Calu3 (cell line): ENCODE data around the gene RNF214. TPM values are rescaled to one million over a fixed set of nuclear protein-coding genes. Genes with fewer than 3 reads are reported as not detected.

Experiments used
- BruUV-seq: library from RNA; stranded (reverse); fragments of 400-500 nt; replicated peaks from 2 replicates; lab custom pipeline; 2021; lab: Mats Ljungman, UMichigan
- CTCF ChIA-PET: fragments of 300-600 bp; sonication (Branson Sonifier 250); formaldehyde crosslinking; loops from one replicate; lab custom pipeline; 2022; ENCODE audit warnings: antibody characterized with exemption; lab: Charles Lee
- DNase-seq: peaks from one replicate; pipeline ENCODE4 v3.0.0; 2022
- H3K27ac Mint-ChIP-seq: one replicate; pipeline ENCODE4 v1.8.0; 2022; ENCODE audit warnings: mixed read lengths; ENCODE audit not compliant: unreplicated experiment
- H3K27me3 Mint-ChIP-seq: one replicate; pipeline ENCODE4 v1.8.0; 2022; ENCODE audit warnings: mixed read lengths; ENCODE audit not compliant: unreplicated experiment
- H3K36me3 Mint-ChIP-seq: one replicate; pipeline ENCODE4 v1.8.0; 2022; ENCODE audit warnings: mild to moderate bottlenecking, moderate library complexity, mixed read lengths; ENCODE audit not compliant: insufficient read depth, unreplicated experiment
- H3K4me1 Mint-ChIP-seq: one replicate; pipeline ENCODE4 v1.8.0; 2022; ENCODE audit warnings: mild to moderate bottlenecking, low read depth, mixed read lengths; ENCODE audit not compliant: unreplicated experiment
- H3K4me3 Mint-ChIP-seq: one replicate; pipeline ENCODE4 v1.8.0; 2022; ENCODE audit warnings: mild to moderate bottlenecking, low read depth, moderate library complexity, mixed read lengths; ENCODE audit not compliant: unreplicated experiment
- H3K9me3 Mint-ChIP-seq: one replicate; pipeline ENCODE4 v1.8.0; 2022; ENCODE audit warnings: low read depth, mixed read lengths; ENCODE audit not compliant: unreplicated experiment
- intact Hi-C: fragments of 100-400 bp; cut with micrococcal nuclease; formaldehyde crosslinking; loops from one replicate; pipeline ENCODE4 v1.10.0; 2022; ENCODE audit not compliant: unreplicated experiment
- total RNA-seq: library from RNA; stranded (reverse); gene quantifications from 2 replicates; pipeline ENCODE4 v1.2.3, GENCODE V29; 2022
- TF ChIP-seq, protein P1 (sequence below): fragments of 200-600 bp; IDR thresholded peaks from one replicate; pipeline ENCODE4 v1.8.0; 2022; ENCODE audit warnings: antibody characterized with exemption; ENCODE audit not compliant: unreplicated experiment

RNF214 gene
- total RNA-seq, 1 experiment from 2014 or later = 19.2 TPM

DNA sequence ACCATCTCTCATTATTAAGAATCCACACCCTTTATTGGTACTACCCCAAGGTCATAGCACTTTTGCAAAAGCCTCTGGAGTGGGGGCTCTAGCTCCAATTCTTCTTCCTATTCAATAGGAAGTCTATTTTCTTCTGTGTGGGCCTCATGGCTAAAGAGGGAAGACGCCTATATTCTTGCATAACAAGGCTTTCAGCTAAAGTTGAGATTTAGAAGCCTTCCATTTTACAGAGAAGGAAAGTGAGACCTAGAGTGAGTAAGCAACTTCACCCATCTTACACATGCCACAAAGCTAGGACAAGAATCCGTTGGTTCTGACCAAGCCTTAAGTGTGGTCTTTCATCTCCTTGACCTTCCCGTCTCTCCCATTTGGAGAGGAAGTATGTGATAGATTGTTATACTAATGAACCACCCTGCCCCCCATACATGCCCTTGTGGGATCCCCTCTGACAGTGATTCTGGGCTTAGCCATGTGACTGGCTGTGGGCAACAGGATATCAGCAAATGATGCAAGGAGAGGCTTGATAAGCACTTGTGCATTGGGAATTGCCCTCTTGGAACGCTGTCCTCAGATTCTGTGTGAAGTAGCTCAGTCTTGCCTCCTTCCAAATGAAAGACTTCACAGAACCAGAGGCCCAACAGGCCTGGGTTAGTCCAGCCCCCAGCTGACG lies 71.3 kb downstream of the RNF214 start:
- CTCF ChIA-PET = interaction anchor here (0.6 kb wide), 1 partner anchor 8 kb away, joined by 3 read pairs; no protein-coding TSS in a partner anchor
- TF ChIP-seq, protein P1, sequence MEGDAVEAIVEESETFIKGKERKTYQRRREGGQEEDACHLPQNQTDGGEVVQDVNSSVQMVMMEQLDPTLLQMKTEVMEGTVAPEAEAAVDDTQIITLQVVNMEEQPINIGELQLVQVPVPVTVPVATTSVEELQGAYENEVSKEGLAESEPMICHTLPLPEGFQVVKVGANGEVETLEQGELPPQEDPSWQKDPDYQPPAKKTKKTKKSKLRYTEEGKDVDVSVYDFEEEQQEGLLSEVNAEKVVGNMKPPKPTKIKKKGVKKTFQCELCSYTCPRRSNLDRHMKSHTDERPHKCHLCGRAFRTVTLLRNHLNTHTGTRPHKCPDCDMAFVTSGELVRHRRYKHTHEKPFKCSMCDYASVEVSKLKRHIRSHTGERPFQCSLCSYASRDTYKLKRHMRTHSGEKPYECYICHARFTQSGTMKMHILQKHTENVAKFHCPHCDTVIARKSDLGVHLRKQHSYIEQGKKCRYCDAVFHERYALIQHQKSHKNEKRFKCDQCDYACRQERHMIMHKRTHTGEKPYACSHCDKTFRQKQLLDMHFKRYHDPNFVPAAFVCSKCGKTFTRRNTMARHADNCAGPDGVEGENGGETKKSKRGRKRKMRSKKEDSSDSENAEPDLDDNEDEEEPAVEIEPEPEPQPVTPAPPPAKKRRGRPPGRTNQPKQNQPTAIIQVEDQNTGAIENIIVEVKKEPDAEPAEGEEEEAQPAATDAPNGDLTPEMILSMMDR = no peak
- H3K27ac Mint-ChIP-seq = no peak overlapping the region
- H3K4me3 Mint-ChIP-seq = no peak overlapping the region
- intact Hi-C loops = no loop called here
- BruUV-seq = no TSS peak
- peaks cover 22% of the 10 kb centered on the region for H3K27me3 Mint-ChIP-seq
- DNase-seq = no peak
- peaks cover 5% of the 10 kb centered on the region for H3K36me3 Mint-ChIP-seq
- H3K9me3 Mint-ChIP-seq = no peaks in the 10 kb centered on the region
- peaks cover 22% of the 10 kb centered on the region for H3K4me1 Mint-ChIP-seq

GRCh38 chr11:117305145-117305544 lies 72.7 kb downstream of the RNF214 start:
- H3K36me3 Mint-ChIP-seq = no peaks in the 10 kb centered on the region
- no TSS peak for BruUV-seq
- intact Hi-C loops = no loop called here
- H3K27me3 Mint-ChIP-seq = peaks cover 22% of the 10 kb centered on the region
- no peak overlapping the region for H3K4me3 Mint-ChIP-seq
- CTCF ChIA-PET = no interaction called here
- TF ChIP-seq, protein P1 = no peak
- H3K27ac Mint-ChIP-seq = no peak overlapping the region
- DNase-seq = no peak
- peaks cover 12% of the 10 kb centered on the region for H3K4me1 Mint-ChIP-seq
- no peaks in the 10 kb centered on the region for H3K9me3 Mint-ChIP-seq

GRCh38 chr11:117309310-117309709 lies 76.8 kb downstream of the RNF214 start:
- Mint-ChIP-seq H3K4me1 (no peaks in the 10 kb centered on the region), H3K9me3 (no peaks in the 10 kb centered on the region), H3K4me3 (no peak overlapping the region), H3K36me3 (no peaks in the 10 kb centered on the region), H3K27ac (no peak overlapping the region), H3K27me3 (no peaks in the 10 kb centered on the region)
- no TSS peak for BruUV-seq
- intact Hi-C loops = no loop called here
- no peak for DNase-seq
- CTCF ChIA-PET = no interaction called here
- TF ChIP-seq, protein P1 = no peak

DNA sequence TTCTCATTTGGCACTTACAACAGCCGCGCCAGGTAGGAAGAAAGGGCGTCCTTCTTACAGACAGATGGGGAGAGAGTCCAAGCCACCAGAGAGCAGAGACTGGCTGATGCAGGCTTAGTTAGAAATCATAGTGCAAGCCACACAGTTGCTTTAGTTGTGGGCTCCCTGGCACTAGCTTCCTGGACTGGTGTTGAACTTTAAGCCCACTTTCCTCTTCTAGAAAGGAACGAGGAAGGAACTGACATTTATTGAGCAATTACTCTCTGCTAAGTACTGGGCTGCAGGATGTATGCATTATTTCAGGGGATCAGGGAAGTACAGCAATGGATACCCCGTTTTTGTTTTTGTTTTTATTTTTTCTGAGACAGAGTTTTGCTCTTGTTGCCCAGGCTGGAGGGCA lies 80.6 kb downstream of the RNF214 start:
- Mint-ChIP-seq H3K9me3 (no peaks in the 10 kb centered on the region), H3K4me3 (no peak overlapping the region), H3K27ac (no peak overlapping the region), H3K4me1 (peaks cover 8% of the 10 kb centered on the region), H3K27me3 (no peaks in the 10 kb centered on the region), H3K36me3 (peaks cover 12% of the 10 kb centered on the region)
- TF ChIP-seq, protein P1 = no peak
- DNase-seq = no peak
- intact Hi-C loops = no loop called here
- CTCF ChIA-PET = interaction anchor here (0.6 kb wide), 1 partner anchor 1025 kb away, joined by 4 read pairs; no protein-coding TSS in a partner anchor
- BruUV-seq = no TSS peak
